SK-N-SH (cell line): Measurements from ENCODE around the gene METTL24. TPM values are rescaled to one million over a fixed set of nuclear protein-coding genes. Genes with fewer than 3 reads are reported as not detected.
"Not testable (repeated sequence)": the region's sequence is repeated elsewhere in the genome, so short reads cannot be mapped to it uniquely, and the experiment has no call there.

Source experiments
- CTCF ChIA-PET: fragments of 300-600, 350-600 bp; formaldehyde crosslinking; extraction: SDS; loops from one replicate; lab custom pipeline; 2021; lab: Yijun Ruan, JAX
- POLR2A ChIA-PET: fragments of 350-600 bp; sonication (Branson Sonifier 250); formaldehyde crosslinking; extraction: SDS; loops from one replicate; lab custom pipeline; 2020; ENCODE audit warnings: antibody characterized with exemption, inconsistent platforms; lab: Yijun Ruan, JAX
- DNase-seq: peaks from one replicate; pipeline ENCODE4 v3.0.0; 2012
- H2AFZ ChIP-seq: fragments of 200-600 bp; sonication (generic); 2 replicates; pipeline ENCODE4 v1.8.1; 2016; ENCODE audit warnings: antibody characterized with exemption, mild to moderate bottlenecking, low read depth
- H3F3A ChIP-seq: fragments of 200-600 bp; sonication (generic); replicated peaks from 2 replicates; pipeline ENCODE3; 2016; ENCODE audit warnings: antibody characterized with exemption, mild to moderate bottlenecking; ENCODE audit not compliant: insufficient read depth
- H3K27ac ChIP-seq, 2 experiments: fragments of 200-500 bp in 1 of 2; fragments of 200-600 bp in 1 of 2; sonication (Bioruptor generic) in 1 of 2; sonication (generic), shearing (Covaris generic) in 1 of 2; 2 replicates each; pipeline versions ENCODE4 v1.5.1 to v1.6.1; 2014 to 2016; ENCODE audit warnings: low read depth in 2 of 2, inconsistent platforms in 1 of 2, low read length in 1 of 2, mild to moderate bottlenecking in 1 of 2, mixed read lengths in 1 of 2
- H3K27me3 ChIP-seq: fragments of 200-600 bp; sonication (generic), shearing (Covaris generic); 2 replicates; pipeline ENCODE4 v1.6.1; 2016; ENCODE audit warnings: mixed run types; ENCODE audit not compliant: insufficient read depth
- H3K36me3 ChIP-seq, 2 experiments: fragments of 200-500 bp in 1 of 2; fragments of 200-600 bp in 1 of 2; sonication (Bioruptor generic) in 1 of 2; sonication (generic) in 1 of 2; replicated peaks in 1 of 2; 2 replicates each; pipeline versions ENCODE3 to v1.5.1; 2014 to 2016; ENCODE audit warnings: low read length in 1 of 2, mild to moderate bottlenecking in 1 of 2; ENCODE audit not compliant: insufficient read depth in 2 of 2, control insufficient read depth in 1 of 2
- H3K4me1 ChIP-seq, 2 experiments: fragments of 200-500 bp in 1 of 2; fragments of 200-600 bp in 1 of 2; sonication (Bioruptor generic) in 1 of 2; sonication (generic), shearing (Covaris generic) in 1 of 2; 2 replicates each; pipeline versions ENCODE4 v1.5.1 to v1.6.1; 2014 to 2016; ENCODE audit warnings: low read depth in 1 of 2, low read length in 1 of 2, mixed run types in 1 of 2; ENCODE audit not compliant: insufficient read depth in 2 of 2, control insufficient read depth in 1 of 2
- H3K4me2 ChIP-seq: fragments of 200-600 bp; sonication (generic), shearing (Covaris generic); 2 replicates; pipeline ENCODE4 v1.6.1; 2017; ENCODE audit warnings: mixed run types
- H3K4me3 ChIP-seq, 2 experiments: fragments of 200-500 bp in 1 of 2; fragments of 200-600 bp in 1 of 2; sonication (Bioruptor generic) in 1 of 2; sonication (generic), shearing (Covaris generic) in 1 of 2; 2 replicates each; pipeline versions ENCODE4 v1.5.1 to v1.8.1; 2014 to 2016; ENCODE audit warnings: low read depth in 2 of 2, inconsistent platforms in 1 of 2, low read length in 1 of 2, mild to moderate bottlenecking in 1 of 2, mixed read lengths in 1 of 2, moderate library complexity in 1 of 2
- H3K79me2 ChIP-seq: fragments of 200-600 bp; sonication (generic); 2 replicates; pipeline ENCODE4 v1.8.1; 2017; ENCODE audit warnings: mild to moderate bottlenecking; ENCODE audit not compliant: insufficient read depth
- H3K9ac ChIP-seq: fragments of 200-600 bp; sonication (generic); 2 replicates; pipeline ENCODE4 v1.6.1; 2017; ENCODE audit warnings: mixed run types
- H3K9me2 ChIP-seq: fragments of 200-600 bp; sonication (generic); 2 replicates; pipeline ENCODE4 v1.6.1; 2017; ENCODE audit warnings: mixed run types
- H3K9me3 ChIP-seq: fragments of 200-600 bp; sonication (generic); 2 replicates; pipeline ENCODE4 v1.6.1; 2017; ENCODE audit warnings: mixed run types, mild to moderate bottlenecking, moderate library complexity
- H4K20me1 ChIP-seq: fragments of 200-600 bp; sonication (generic); 2 replicates; pipeline ENCODE4 v1.6.1; 2017; ENCODE audit warnings: mild to moderate bottlenecking, mixed run types; ENCODE audit not compliant: insufficient read depth
- CTCF ChIP-seq: fragments of 200-600 bp; sonication (generic); IDR thresholded peaks from 2 replicates; pipeline ENCODE4 v1.6.1; 2017; ENCODE audit warnings: antibody characterized with exemption, mild to moderate bottlenecking, moderate library complexity
- FOSL2 ChIP-seq: IDR thresholded peaks from 2 replicates; pipeline ENCODE4 v1.4.0; 2012; ENCODE audit warnings: low read depth, mild to moderate bottlenecking, moderate library complexity, borderline replicate concordance
- GATA2 ChIP-seq: sonication (generic); formaldehyde crosslinking; IDR thresholded peaks from 2 replicates; pipeline ENCODE4 v1.5.0; 2020; ENCODE audit warnings: mild to moderate bottlenecking, missing genetic modification reagents
- IRF3 ChIP-seq: fragments of 150-350 bp; IDR thresholded peaks from 2 replicates; pipeline ENCODE4 v1.6.1; 2016; ENCODE audit warnings: mild to moderate bottlenecking, low read depth, low read length
- MEF2A ChIP-seq: IDR thresholded peaks from 2 replicates; pipeline ENCODE4 v1.4.0; 2012; ENCODE audit warnings: low read depth, borderline replicate concordance
- RAD21 ChIP-seq: IDR thresholded peaks from 2 replicates; pipeline ENCODE4 v1.6.1; 2012; ENCODE audit warnings: mild to moderate bottlenecking, low read length
- RCOR1 ChIP-seq: fragments of 150-350 bp; IDR thresholded peaks from 2 replicates; pipeline ENCODE4 v1.6.1; 2017; ENCODE audit warnings: antibody characterized with exemption, low read length
- RFX5 ChIP-seq: IDR thresholded peaks from 2 replicates; pipeline ENCODE4 v1.6.1; 2012; ENCODE audit warnings: mild to moderate bottlenecking, improper control_type of control experiment, low read length
- SIN3A ChIP-seq: IDR thresholded peaks from 2 replicates; pipeline ENCODE4 v1.6.1; 2012; ENCODE audit warnings: low read depth, mild to moderate bottlenecking, low read length, moderate library complexity, borderline replicate concordance
- SMC3 ChIP-seq: IDR thresholded peaks from 2 replicates; pipeline ENCODE4 v1.6.1; 2012; ENCODE audit warnings: low read depth, low read length, improper control_type of control experiment
- USF2 ChIP-seq: fragments of 150-350 bp; IDR thresholded peaks from 2 replicates; pipeline ENCODE4 v1.6.1; 2017; ENCODE audit warnings: antibody characterized with exemption, low read length, low read depth, borderline replicate concordance
- YY1 ChIP-seq: IDR thresholded peaks from 2 replicates; pipeline ENCODE4 v1.4.0; 2012; ENCODE audit warnings: low read depth, mild to moderate bottlenecking
- WGBS: methylation state at CpG from one replicate; pipeline ENCODE4 v1.1.6; 2017; ENCODE audit warnings: low lambda C conversion rate; 5-methylcytosine and 5-hydroxymethylcytosine counted together
- polyA plus RNA-seq, 3 experiments: library from polyadenylated mRNA; depleted of rRNA; stranded (reverse); fragments of >200 nt; gene quantifications; 2 replicates each; pipeline ENCODE4 v1.2.3, GENCODE V29; 2012

The METTL24 gene
- polyA plus RNA-seq, 1 of the 3 experiments (the other 2 are of a cell fraction) = not detected

GRCh38 chr6:110351546-110351945 lies 6.6 kb downstream of the METTL24 start:
- Histone ChIP-seq H3K4me1 (peaks cover 3 to 14% of the 10 kb centered on the region in 2 experiments; a peak in 2 of 4 replicates), H3F3A (no peaks in the 10 kb centered on the region), H3K36me3 (no peaks in the 10 kb centered on the region), H4K20me1 (no peaks in the 10 kb centered on the region), H3K4me3 (no peak overlapping the region), H3K9me3 (no peaks in the 10 kb centered on the region), H3K27me3 (no peaks in the 10 kb centered on the region), H3K9me2 (no peaks in the 10 kb centered on the region), H3K4me2 (no peak overlapping the region), H3K79me2 (no peaks in the 10 kb centered on the region), H3K27ac (no peak overlapping the region), H2AFZ (no peak overlapping the region), H3K9ac (no peak overlapping the region)
- DNase-seq = no peak
- CTCF ChIA-PET = interaction anchor here (1.5 to 1.6 kb wide), 3 partner anchors 10 to 172 kb away, joined by 3 to 5 read pairs (median 3); no protein-coding TSS in a partner anchor
- POLR2A ChIA-PET = no interaction called here
- TF ChIP-seq RCOR1 = no peak
- TF ChIP-seq YY1 = no peak
- TF ChIP-seq SMC3 = no peak
- no peak for TF ChIP-seq IRF3
- TF ChIP-seq MEF2A = no peak
- no peak for TF ChIP-seq RFX5
- no peak for TF ChIP-seq FOSL2
- TF ChIP-seq RAD21 = no peak
- no peak for TF ChIP-seq CTCF
- TF ChIP-seq USF2 = no peak
- no peak for TF ChIP-seq SIN3A
- TF ChIP-seq GATA2 (CRISPR knock-in tag) = no peak
- WGBS = 85% methylated on average over 3 of the region's 3 CpGs

GRCh38 chr6:110350593-110350992 lies 7.6 kb downstream of the METTL24 start:
- WGBS = 86% methylated on average over 6 of the region's 7 CpGs
- not testable (repeated sequence) for H3K27me3 ChIP-seq

More at GRCh38 chr6:110350593-110350992, 7.6 kb downstream of the METTL24 start:
- POLR2A ChIA-PET, H3K79me2 ChIP-seq, H3K4me3 ChIP-seq, H3K27ac ChIP-seq, H3K9me3 ChIP-seq, H3K4me2 ChIP-seq, H3K9me2 ChIP-seq, H3K9ac ChIP-seq, H4K20me1 ChIP-seq, H3K36me3 ChIP-seq, H2AFZ ChIP-seq, H3F3A ChIP-seq, DNase-seq: not testable (repeated sequence)
- H3K4me1 ChIP-seq = peaks cover 3 to 14% of the 10 kb centered on the region in 2 experiments; a peak in 2 of 4 replicates
- CTCF ChIA-PET = interaction anchor here (1.6 kb wide), 1 partner anchor 9 kb away, joined by 5 read pairs; no protein-coding TSS in a partner anchor
